Activated T-cell treated with anti-CD3 and anti-CD28 coated beads, Interleukin-2, amount 50 U/mL, for 4 hours (primary cell): ENCODE results near the gene KCNJ18. TPM values are rescaled to one million over a fixed set of nuclear protein-coding genes. Genes with fewer than 3 reads are reported as not detected.
"Not testable (repeated sequence)": the region's sequence is repeated elsewhere in the genome, so short reads cannot be mapped to it uniquely, and the experiment has no call there.

Experiments
- ATAC-seq, 2 donors: fragments of 200-7000 bp; cut with Tn5 transposase; one replicate each; pipeline ENCODE4 v1.10.0; 2021
- DNase-seq: peaks from one replicate; pipeline ENCODE4 v3.0.0-alpha.2; 2020
- H3K27me3 Mint-ChIP-seq: one replicate; pipeline ENCODE4 v1.8.0; 2021; ENCODE audit warnings: low read depth, mixed read lengths
- H3K36me3 Mint-ChIP-seq: one replicate; pipeline ENCODE4 v1.8.0; 2022; ENCODE audit warnings: mixed read lengths; ENCODE audit not compliant: insufficient read depth
- H3K4me1 Mint-ChIP-seq: one replicate; pipeline ENCODE4 v1.8.0; 2021; ENCODE audit warnings: low read depth, mixed read lengths
- H3K4me3 Mint-ChIP-seq: one replicate; pipeline ENCODE4 v1.8.0; 2021; ENCODE audit warnings: mild to moderate bottlenecking, moderate library complexity, mixed read lengths
- H3K9me3 Mint-ChIP-seq: one replicate; pipeline ENCODE4 v1.8.0; 2021; ENCODE audit warnings: mixed read lengths
- total RNA-seq, 3 donors: library from RNA; stranded (reverse); gene quantifications; one replicate each; pipeline ENCODE4 v1.2.1, GENCODE V29; 2021

KCNJ18 gene
- total RNA-seq, 3 donors from 2014 or later = not detected

DNA sequence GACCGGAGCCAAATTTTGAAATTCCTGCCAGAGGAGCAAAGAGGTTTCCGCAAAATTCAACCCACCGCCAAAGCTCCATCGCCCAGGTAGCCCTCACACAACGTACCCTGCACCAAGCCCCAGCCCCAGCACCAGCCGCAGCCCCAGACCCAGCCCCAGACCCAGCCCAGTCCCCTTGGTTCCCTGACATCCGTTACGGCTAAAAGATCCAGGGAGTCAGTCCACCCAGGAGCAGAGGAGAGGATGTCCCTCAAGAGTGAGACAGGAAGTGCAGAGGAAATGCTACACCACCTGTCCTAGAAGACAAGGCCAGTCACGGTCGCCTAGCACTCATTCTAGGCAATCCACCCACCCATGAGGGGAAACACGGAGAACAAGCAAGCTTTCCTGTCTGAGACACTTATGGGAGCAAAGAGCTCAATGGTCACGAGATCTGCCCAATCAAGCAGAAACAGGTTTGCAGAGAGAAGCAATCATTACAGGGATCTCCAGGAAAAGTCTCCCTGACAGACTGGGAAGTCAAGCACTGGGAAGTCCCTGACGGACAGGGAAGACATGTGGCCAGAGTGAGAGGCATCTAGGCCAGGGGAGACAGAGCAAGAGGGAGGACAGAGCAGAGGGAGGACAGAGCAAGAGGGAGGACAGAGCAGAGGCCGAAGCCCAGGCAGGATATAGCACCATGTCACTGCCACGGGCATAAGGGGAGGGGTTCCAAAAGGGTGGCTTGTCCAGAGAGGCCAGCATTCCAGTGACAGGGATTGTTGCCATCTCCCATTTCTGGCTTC, 15.0 kb upstream of the KCNJ18 start:
- Mint-ChIP-seq H3K4me1 (no peaks in the 10 kb centered on the region), H3K36me3 (no peaks in the 10 kb centered on the region), H3K4me3 (no peak overlapping the region), H3K9me3 (no peaks in the 10 kb centered on the region), H3K27me3 (no peaks in the 10 kb centered on the region)
- ATAC-seq (no peak), DNase-seq (no peak)

GRCh38 chr17:21677911-21678310, 14.4 kb upstream of the KCNJ18 start:
- Mint-ChIP-seq H3K4me1 (no peaks in the 10 kb centered on the region), H3K27me3 (no peaks in the 10 kb centered on the region), H3K9me3 (no peaks in the 10 kb centered on the region), H3K4me3 (no peak overlapping the region), H3K36me3 (no peaks in the 10 kb centered on the region)
- no peak for DNase-seq
- no peak for ATAC-seq

GRCh38 chr17:21678393-21679081, 13.8 kb upstream of the KCNJ18 start:
- DNase-seq = no peak
- Mint-ChIP-seq H3K36me3 (no peaks in the 10 kb centered on the region), H3K9me3 (no peaks in the 10 kb centered on the region), H3K27me3 (no peaks in the 10 kb centered on the region), H3K4me1 (no peaks in the 10 kb centered on the region), H3K4me3 (no peak overlapping the region)
- ATAC-seq = no peak

GRCh38 chr17:21679256-21680146, 12.8 kb upstream of the KCNJ18 start:
- Mint-ChIP-seq H3K4me3 (no peak overlapping the region), H3K9me3 (no peaks in the 10 kb centered on the region), H3K36me3 (no peaks in the 10 kb centered on the region), H3K4me1 (no peaks in the 10 kb centered on the region), H3K27me3 (no peaks in the 10 kb centered on the region)
- ATAC-seq (no peak), DNase-seq (no peak)

- Mint-ChIP-seq H3K9me3 (no peaks in the 10 kb centered on the region), H3K4me3 (no peak overlapping the region), H3K27me3 (no peaks in the 10 kb centered on the region), H3K4me1 (no peaks in the 10 kb centered on the region), H3K36me3 (no peaks in the 10 kb centered on the region)
- no peak for ATAC-seq
- no peak for DNase-seq
Observed at GRCh38 chr17:21680366-21680765, 12.0 kb upstream of the KCNJ18 start.

GRCh38 chr17:21680850-21681351, 11.4 kb upstream of the KCNJ18 start:
- H3K36me3 Mint-ChIP-seq, H3K27me3 Mint-ChIP-seq, H3K4me3 Mint-ChIP-seq, ATAC-seq, H3K4me1 Mint-ChIP-seq, H3K9me3 Mint-ChIP-seq, DNase-seq: not testable (repeated sequence)

DNA sequence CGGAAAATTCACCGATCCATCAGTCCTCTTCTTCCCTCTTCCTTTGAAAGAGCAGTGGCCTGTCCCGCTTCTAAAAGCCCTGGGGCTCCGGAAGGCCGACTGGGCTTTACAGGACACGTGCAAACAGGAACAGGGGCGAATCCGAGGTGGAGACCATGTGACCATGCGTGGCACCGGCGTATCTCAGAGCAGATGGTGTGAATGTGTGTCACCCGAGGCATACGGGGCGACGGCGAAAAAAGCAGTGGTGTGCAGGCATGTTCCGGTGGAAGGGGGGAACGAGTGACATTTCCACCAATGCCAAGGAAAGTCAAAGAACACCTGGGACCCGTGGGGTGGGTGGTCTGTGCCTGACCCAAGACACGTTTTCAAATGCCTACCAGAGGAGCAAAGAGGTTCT, 10.7 kb upstream of the KCNJ18 start:
- H3K4me3 Mint-ChIP-seq, H3K9me3 Mint-ChIP-seq, H3K27me3 Mint-ChIP-seq, H3K4me1 Mint-ChIP-seq, H3K36me3 Mint-ChIP-seq, DNase-seq, ATAC-seq: not testable (repeated sequence)

- H3K36me3 Mint-ChIP-seq = not testable (repeated sequence)
Observed at GRCh38 chr17:21682130-21682529, 10.2 kb upstream of the KCNJ18 start.

GRCh38 chr17:21683142-21683712, 9.1 kb upstream of the KCNJ18 start:
- H3K4me1 Mint-ChIP-seq, ATAC-seq, DNase-seq, H3K27me3 Mint-ChIP-seq, H3K4me3 Mint-ChIP-seq, H3K36me3 Mint-ChIP-seq, H3K9me3 Mint-ChIP-seq: not testable (repeated sequence)

More at GRCh38 chr17:21682130-21682529, 10.2 kb upstream of the KCNJ18 start:
- not testable (repeated sequence) for H3K27me3 Mint-ChIP-seq, ATAC-seq, H3K4me1 Mint-ChIP-seq, DNase-seq, H3K9me3 Mint-ChIP-seq, H3K4me3 Mint-ChIP-seq

DNA sequence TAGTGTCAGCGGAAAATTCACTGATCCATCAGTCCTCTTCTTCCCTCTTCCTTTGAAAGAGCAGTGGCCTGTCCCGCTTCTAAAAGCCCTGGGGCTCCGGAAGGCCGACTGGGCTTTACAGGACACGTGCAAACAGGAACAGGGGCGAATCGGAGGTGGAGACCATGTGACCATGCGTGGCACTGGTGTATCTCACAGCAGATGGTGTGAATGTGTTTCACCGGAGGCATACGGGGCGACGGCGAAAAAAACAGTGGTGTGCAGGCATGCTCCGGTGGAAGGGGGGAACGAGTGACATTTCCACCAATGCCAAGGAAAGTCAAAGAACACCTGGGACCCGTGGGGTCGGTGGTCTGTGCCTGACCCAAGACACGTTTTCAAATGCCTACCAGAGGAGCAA, 8.4 kb upstream of the KCNJ18 start:
- H3K36me3 Mint-ChIP-seq, H3K9me3 Mint-ChIP-seq, H3K4me3 Mint-ChIP-seq, H3K4me1 Mint-ChIP-seq, ATAC-seq, DNase-seq, H3K27me3 Mint-ChIP-seq: not testable (repeated sequence)

- DNase-seq, H3K36me3 Mint-ChIP-seq, H3K27me3 Mint-ChIP-seq, H3K4me1 Mint-ChIP-seq, H3K4me3 Mint-ChIP-seq, ATAC-seq, H3K9me3 Mint-ChIP-seq: not testable (repeated sequence)
Observed at GRCh38 chr17:21684384-21684783, 7.9 kb upstream of the KCNJ18 start.

- not testable (repeated sequence) for H3K9me3 Mint-ChIP-seq, DNase-seq, H3K27me3 Mint-ChIP-seq, H3K4me1 Mint-ChIP-seq, H3K4me3 Mint-ChIP-seq, ATAC-seq, H3K36me3 Mint-ChIP-seq
Observed at GRCh38 chr17:21685061-21685795, 7.1 kb upstream of the KCNJ18 start.

- Mint-ChIP-seq H3K27me3 (no peaks in the 10 kb centered on the region), H3K9me3 (no peaks in the 10 kb centered on the region), H3K4me1 (no peaks in the 10 kb centered on the region), H3K36me3 (no peaks in the 10 kb centered on the region), H3K4me3 (no peak overlapping the region)
- ATAC-seq (no peak), DNase-seq (no peak)
Observed at GRCh38 chr17:21686165-21687015, 5.9 kb upstream of the KCNJ18 start.
